HTERT RPE-1 (cell line): ENCODE measurements around the gene BMP7.
"Not testable (repeated sequence)": the region's sequence is repeated elsewhere in the genome, so short reads cannot be mapped to it uniquely, and the experiment has no call there.

Experiments
- in situ Hi-C: fragments of 300-500 bp; cut with MboI; formaldehyde crosslinking; loops from 4 replicates; pipeline ENCODE4 v1.14.3; 2020; ENCODE audit warnings: low sequenced_read_pairs

The BMP7 gene

DNA sequence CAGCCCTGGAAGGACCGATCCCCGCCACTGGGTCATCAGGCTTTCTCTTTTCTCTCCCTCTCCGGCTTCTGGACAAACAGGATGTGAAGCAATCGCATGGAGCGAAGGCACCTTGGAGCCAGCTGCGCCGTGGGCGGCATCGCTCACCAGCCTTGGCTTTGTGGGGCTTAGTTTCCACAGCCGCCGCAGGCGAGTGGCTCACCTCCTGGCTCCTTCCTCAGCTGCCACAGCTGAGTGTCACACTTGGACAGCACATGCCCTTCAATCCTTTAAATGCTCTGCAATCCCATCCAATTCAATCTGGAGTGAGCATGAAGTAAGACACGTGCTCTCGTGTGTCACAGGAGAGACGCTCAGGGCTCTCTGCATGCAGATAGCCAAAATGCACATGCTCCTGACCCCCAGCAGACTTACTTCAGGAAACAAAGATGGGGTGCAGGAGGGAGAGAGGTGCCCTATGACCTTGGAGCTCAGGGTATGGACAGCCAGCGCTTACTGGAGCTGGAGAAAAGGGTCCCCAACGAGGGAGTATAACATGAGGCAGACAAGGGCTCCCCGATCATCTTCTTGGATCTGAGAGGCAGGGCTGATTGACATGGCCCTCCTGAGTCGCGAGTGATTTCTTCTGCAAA lies 70.9 kb downstream of the BMP7 start:
- in situ Hi-C loops = no loop called here

- in situ Hi-C loops = no loop called here
Observed at GRCh38 chr20:57195023-57195422, 71.4 kb downstream of the BMP7 start.

- in situ Hi-C loops = no loop called here
Observed at GRCh38 chr20:57194154-57194553, 72.3 kb downstream of the BMP7 start.

DNA sequence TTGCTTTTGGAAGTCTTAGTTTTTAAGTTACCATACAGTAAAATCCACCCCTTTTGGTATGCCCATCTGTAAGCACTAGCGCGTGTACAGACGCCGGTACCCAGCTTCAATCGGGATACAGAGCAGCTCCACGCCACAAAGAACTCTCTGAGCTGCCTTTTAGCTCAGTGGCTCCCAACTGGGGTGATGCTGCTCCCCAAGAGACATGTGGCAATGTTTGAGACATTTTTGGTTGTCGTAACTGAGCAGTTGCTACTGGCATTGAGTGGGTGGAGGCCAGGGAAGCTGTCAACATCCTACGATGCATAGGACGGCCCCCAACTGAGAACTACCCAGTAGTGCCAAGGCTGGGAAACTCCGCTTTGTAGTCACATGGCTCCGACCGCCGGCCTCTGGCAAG lies 73.3 kb downstream of the BMP7 start:
- in situ Hi-C loops = no loop called here

DNA sequence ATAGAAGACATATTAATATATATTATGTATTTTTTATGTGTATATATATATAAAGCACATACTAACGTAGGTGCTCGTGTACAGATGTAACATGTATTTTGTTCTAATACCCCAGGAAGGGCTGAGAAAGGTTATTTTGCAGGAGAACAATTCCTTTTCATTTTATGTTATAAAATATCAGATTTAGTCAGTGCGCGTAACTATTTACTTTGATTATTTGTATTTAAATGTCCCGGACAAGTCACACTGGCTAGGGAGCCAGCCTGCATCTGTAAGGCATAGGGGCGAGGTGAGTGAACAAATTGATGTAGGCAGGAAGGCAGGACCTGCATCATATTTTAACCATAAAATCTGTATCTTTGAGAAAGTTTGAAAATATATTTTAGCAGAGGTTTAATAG lies 74.1 kb downstream of the BMP7 start:
- in situ Hi-C loops = no loop called here

GRCh38 chr20:57191265-57191638 lies 75.2 kb downstream of the BMP7 start:
- in situ Hi-C loops = not testable (repeated sequence)

- in situ Hi-C loops = no loop called here
Observed at GRCh38 chr20:57190536-57191264, 75.7 kb downstream of the BMP7 start.

GRCh38 chr20:57189713-57190112 lies 76.7 kb downstream of the BMP7 start:
- in situ Hi-C loops = no loop called here

- in situ Hi-C loops = no loop called here
Observed at GRCh38 chr20:57188576-57189079, 77.8 kb downstream of the BMP7 start.

DNA sequence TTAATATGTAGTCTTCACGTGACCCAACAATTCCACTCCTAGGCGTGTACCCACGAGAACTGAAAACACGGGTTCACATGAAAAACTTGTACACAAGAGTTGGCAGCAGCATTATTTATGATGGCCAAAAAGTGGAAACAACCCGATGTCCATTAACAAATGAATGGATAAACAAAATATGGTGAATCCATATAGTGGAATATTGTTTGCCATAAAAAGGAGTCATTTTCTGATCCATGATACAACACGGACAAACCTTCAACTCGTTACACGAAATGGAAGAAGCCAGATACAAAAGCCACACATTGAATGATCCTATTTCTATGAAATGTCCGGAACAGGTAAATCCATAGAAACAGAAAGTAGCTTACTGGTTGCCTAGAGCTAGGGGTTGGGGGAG lies 78.4 kb downstream of the BMP7 start:
- in situ Hi-C loops = no loop called here

GRCh38 chr20:57187068-57187634 lies 79.3 kb downstream of the BMP7 start:
- in situ Hi-C loops = no loop called here

DNA sequence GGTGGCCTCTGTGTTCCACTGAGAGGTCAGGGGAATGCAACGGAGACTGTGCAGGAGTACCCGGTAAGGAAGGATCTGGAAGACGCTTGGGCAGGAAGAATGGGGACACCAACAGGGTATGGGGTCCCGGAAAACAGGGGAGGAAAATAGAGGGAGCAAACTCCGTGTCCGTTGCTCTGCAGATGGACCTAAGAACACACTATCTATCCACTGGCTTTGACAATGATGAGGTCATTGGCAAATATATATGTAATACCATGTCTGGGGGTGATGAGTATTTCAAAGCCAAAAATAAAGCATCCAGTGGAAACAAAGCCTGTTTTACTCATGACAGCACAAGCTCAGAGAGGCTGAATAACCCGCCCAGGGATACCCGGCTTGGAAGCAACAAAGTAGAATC lies 80.2 kb downstream of the BMP7 start:
- in situ Hi-C loops = no loop called here

DNA sequence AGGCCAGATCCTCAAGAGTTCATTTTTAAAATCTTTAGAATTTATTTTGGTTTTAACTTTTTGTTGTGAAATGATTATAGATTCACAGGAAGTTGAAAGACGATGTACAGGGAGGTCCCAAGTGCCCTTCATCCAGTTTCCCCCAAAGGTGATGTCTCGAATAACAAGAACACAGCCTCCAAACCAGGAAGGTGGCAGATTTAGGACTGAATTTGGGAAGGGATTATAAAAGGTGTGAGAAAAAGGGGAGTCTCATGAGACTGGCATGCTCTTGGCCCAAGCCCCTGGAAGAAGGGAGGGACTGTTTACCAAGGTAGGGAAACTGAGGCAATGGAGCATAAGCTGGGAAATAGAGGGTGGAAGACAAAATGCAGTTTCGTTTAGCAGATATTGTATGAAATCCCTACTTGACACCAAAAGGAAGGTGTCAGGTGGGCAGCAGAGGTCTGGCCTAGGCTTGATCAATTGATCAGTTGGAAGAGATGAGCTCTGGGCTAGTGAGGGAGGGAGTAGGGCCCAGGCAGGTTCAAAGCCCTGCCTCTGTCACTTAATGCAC lies 81.2 kb downstream of the BMP7 start:
- in situ Hi-C loops = no loop called here

GRCh38 chr20:57183457-57184009 lies 82.9 kb downstream of the BMP7 start:
- in situ Hi-C loops = no loop called here

GRCh38 chr20:57181639-57182038 lies 84.8 kb downstream of the BMP7 start:
- in situ Hi-C loops = no loop called here

- in situ Hi-C loops = no loop called here
Observed at GRCh38 chr20:57180954-57181353, 85.5 kb downstream of the BMP7 start.

GRCh38 chr20:57180387-57180786 lies 86.1 kb downstream of the BMP7 start:
- in situ Hi-C loops = no loop called here

- in situ Hi-C loops = no loop called here
Observed at GRCh38 chr20:57179265-57179664, 87.2 kb downstream of the BMP7 start.

- in situ Hi-C loops = no loop called here
Observed at GRCh38 chr20:57178582-57179111, 87.8 kb downstream of the BMP7 start.

DNA sequence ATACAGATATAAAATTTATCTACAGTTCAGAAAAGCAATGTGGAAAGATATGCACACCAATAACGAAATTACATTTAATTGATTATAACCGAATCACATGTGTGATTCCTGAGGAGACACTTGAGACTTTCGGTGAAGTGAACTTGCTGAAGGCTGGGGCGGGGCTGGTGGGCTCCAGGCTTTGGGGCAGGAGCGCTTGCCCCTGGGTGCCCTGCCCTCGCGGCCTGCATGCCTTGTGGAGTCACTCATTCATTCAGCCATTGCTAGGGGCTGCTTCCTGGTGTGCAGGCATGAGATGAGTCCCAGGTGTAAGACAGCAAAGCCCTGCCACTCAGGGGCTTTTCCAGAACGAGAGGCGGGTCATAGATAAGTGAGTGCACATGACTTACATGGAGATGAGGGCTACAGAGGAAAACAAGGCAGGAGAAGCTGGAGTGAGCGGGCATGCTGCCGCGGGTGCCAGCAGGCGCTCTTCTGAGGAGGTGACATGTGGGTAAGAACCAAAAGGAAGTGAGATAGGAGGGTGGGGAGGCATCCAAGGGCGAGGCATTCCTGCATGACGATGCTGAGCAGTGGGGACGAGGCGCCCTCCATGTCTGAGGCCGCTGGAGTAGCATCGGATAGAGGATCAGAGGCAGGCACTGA lies 88.7 kb downstream of the BMP7 start:
- in situ Hi-C loops = no loop called here

DNA sequence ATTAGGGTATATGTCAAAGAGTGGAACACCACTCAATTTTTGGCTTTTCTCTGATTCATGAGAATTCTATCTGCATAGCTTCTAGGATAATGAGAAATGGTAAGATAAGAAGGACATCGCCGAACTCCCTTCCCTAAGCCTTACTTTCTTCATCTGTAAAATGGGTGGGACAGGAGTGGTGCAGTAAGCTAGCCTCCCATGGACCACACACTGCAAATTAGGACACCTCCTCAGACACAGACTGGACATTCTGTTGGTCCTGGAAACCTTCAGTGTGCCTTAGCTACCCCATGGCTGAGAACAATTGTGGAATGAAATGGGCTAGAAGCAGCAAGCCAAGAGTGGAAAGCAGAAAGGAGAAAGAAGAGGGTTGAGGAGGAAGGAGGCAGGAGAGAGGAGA lies 89.6 kb downstream of the BMP7 start:
- in situ Hi-C loops = no loop called here
